GM12878 (cell line): ENCODE data around the gene SPINT1. TPM values are rescaled to one million over a fixed set of nuclear protein-coding genes. Genes with fewer than 3 reads are reported as not detected.

Experiments used
- BRCA1 ChIP-seq: IDR thresholded peaks from 2 replicates; pipeline ENCODE4 v1.6.1; 2011; ENCODE audit warnings: low read depth, low read length, improper control_type of control experiment
- CBX3 ChIP-seq: fragments of 200-600 bp; sonication (generic); IDR thresholded peaks from 2 replicates; pipeline ENCODE4 v1.6.1; 2016; ENCODE audit warnings: low read depth, borderline replicate concordance
- EGR1 ChIP-seq, 2 experiments: IDR thresholded peaks; 1 replicate in 1 of 2; 2 replicates in 1 of 2; pipeline ENCODE4 v1.6.1; 2011 to 2012; ENCODE audit warnings: low read depth in 2 of 2, low read length in 2 of 2, borderline replicate concordance in 1 of 2, mild to moderate bottlenecking in 1 of 2, moderate library complexity in 1 of 2
- HDAC6 ChIP-seq: fragments of 200-600 bp; sonication (generic); IDR thresholded peaks from one replicate; pipeline ENCODE4 v1.8.0; 2017; ENCODE audit warnings: antibody characterized with exemption; ENCODE audit not compliant: unreplicated experiment
- IKZF2 ChIP-seq, 2 experiments: fragments of 450-650 bp; IDR thresholded peaks; 2 replicates each; pipeline ENCODE4 v1.6.1; 2017; ENCODE audit warnings: mild to moderate bottlenecking in 2 of 2, moderate library complexity in 2 of 2
- KAT2A ChIP-seq: conservative IDR thresholded peaks from 2 replicates; pipeline ENCODE4 v1.6.1; 2011; ENCODE audit warnings: low read depth, low read length; ENCODE audit not compliant: control insufficient read depth
- LARP7 ChIP-seq: fragments of 450-650 bp; IDR thresholded peaks from 2 replicates; pipeline ENCODE4 v1.6.1; 2017; ENCODE audit warnings: mild to moderate bottlenecking
- NR2C1 ChIP-seq: fragments of 450-650 bp; IDR thresholded peaks from 2 replicates; pipeline ENCODE4 v1.6.1; 2017; ENCODE audit warnings: antibody characterized with exemption, mild to moderate bottlenecking, moderate library complexity
- PAX5 ChIP-seq: IDR thresholded peaks from 2 replicates; pipeline ENCODE4 v1.6.1; 2011; ENCODE audit warnings: low read depth, low read length, borderline replicate concordance
- RAD21 ChIP-seq: IDR thresholded peaks from 2 replicates; pipeline ENCODE4 v1.6.1; 2011; ENCODE audit warnings: mild to moderate bottlenecking, low read depth, low read length, moderate library complexity; ENCODE audit not compliant: insufficient read depth
- RBBP5 ChIP-seq: fragments of 200-600 bp; sonication (generic); conservative IDR thresholded peaks from 2 replicates; pipeline ENCODE4 v1.6.1; 2016
- RCOR1 ChIP-seq: conservative IDR thresholded peaks from 2 replicates; pipeline ENCODE4 v1.6.1; 2012; ENCODE audit warnings: low read depth, low read length, improper control_type of control experiment
- RFX5 ChIP-seq: IDR thresholded peaks from 2 replicates; pipeline ENCODE4 v1.6.1; 2011; ENCODE audit warnings: low read depth, low read length, improper control_type of control experiment
- SMAD5 ChIP-seq: IDR thresholded peaks from 2 replicates; pipeline ENCODE4 v1.6.1; 2016; ENCODE audit warnings: antibody characterized with exemption, low read depth
- SRF ChIP-seq, 2 experiments: IDR thresholded peaks; 2 replicates each; pipeline ENCODE4 v1.6.1; 2011; ENCODE audit warnings: low read depth in 2 of 2, low read length in 2 of 2, mild to moderate bottlenecking in 1 of 2, moderate library complexity in 1 of 2
- SUZ12 ChIP-seq: fragments of 200-600 bp; sonication (generic); IDR thresholded peaks from one replicate; pipeline ENCODE4 v1.6.1; 2018; ENCODE audit warnings: antibody characterized with exemption, mild to moderate bottlenecking; ENCODE audit not compliant: unreplicated experiment
- ZNF384 ChIP-seq: IDR thresholded peaks from 2 replicates; pipeline ENCODE4 v1.6.1; 2012; ENCODE audit warnings: low read depth, mild to moderate bottlenecking, low read length, improper control_type of control experiment, borderline replicate concordance
- ZNF622 ChIP-seq: fragments of 450-650 bp; IDR thresholded peaks from 2 replicates; pipeline ENCODE4 v1.6.1; 2017; ENCODE audit warnings: mild to moderate bottlenecking, inconsistent platforms
- ZZZ3 ChIP-seq: IDR thresholded peaks from 2 replicates; pipeline ENCODE4 v1.6.1; 2011; ENCODE audit warnings: low read depth; ENCODE audit not compliant: control insufficient read depth, insufficient read length
- polyA plus RNA-seq, 11 experiments: library from polyadenylated mRNA; depleted of rRNA in 4 of 11; unstranded in 6 of 11; stranded (reverse) in 5 of 11; fragments of >200 nt; fragmentation: Nextera tagmentation in 4 of 11; fragmentation: Illumina TruSeq in 1 of 11; extraction: Ambion mirVana in 4 of 11; extraction: Trizol in 1 of 11; gene quantifications; 1 replicate in 1 of 11; 2 replicates in 10 of 11; pipeline versions ENCODE4 v1.2.1 to v1.2.3, GENCODE V29; 2011 to 2016; ENCODE audit warnings: inconsistent platforms in 2 of 11, missing spikeins in 2 of 11, low read depth in 1 of 11
- total RNA-seq, 4 experiments: library from RNA; depleted of rRNA in 3 of 4; stranded (reverse); fragments of >200 nt in 3 of 4; fragmentation: Illumina TruSeq in 1 of 4; extraction: Trizol in 1 of 4; gene quantifications; 2 replicates each; pipeline versions ENCODE4 v1.2.1 to v1.2.3, GENCODE V29; 2013 to 2021
- TF ChIP-seq, protein P1 (sequence below): fragments of 150-350 bp; IDR thresholded peaks from 2 replicates; pipeline ENCODE4 v1.6.1; 2014; ENCODE audit warnings: mild to moderate bottlenecking, low read depth, low read length
- TF ChIP-seq, protein P2 (sequence below): fragments of 450-650 bp; IDR thresholded peaks from 2 replicates; pipeline ENCODE4 v1.6.1; 2018; ENCODE audit warnings: mild to moderate bottlenecking, low read depth, moderate library complexity; ENCODE audit not compliant: partially characterized antibody
- TF ChIP-seq, protein P3 (sequence below): IDR thresholded peaks from 2 replicates; pipeline ENCODE4 v1.6.1; 2012; ENCODE audit warnings: low read depth, low read length, improper control_type of control experiment
- TF ChIP-seq, protein P4 (sequence below): fragments of 450-650 bp; IDR thresholded peaks from 2 replicates; pipeline ENCODE4 v1.6.1; 2014; ENCODE audit warnings: mild to moderate bottlenecking
- TF ChIP-seq, protein P5 (sequence below): IDR thresholded peaks from 2 replicates; pipeline ENCODE4 v1.6.1; 2012; ENCODE audit warnings: low read depth, low read length, improper control_type of control experiment

The SPINT1 gene
- total and polyA plus RNA-seq, 10 of the 15 experiments (the other 5 are each of a cell fraction or from before 2014, with no cell fraction given), result 3.5 to 28.6 (median 10.2) TPM

DNA sequence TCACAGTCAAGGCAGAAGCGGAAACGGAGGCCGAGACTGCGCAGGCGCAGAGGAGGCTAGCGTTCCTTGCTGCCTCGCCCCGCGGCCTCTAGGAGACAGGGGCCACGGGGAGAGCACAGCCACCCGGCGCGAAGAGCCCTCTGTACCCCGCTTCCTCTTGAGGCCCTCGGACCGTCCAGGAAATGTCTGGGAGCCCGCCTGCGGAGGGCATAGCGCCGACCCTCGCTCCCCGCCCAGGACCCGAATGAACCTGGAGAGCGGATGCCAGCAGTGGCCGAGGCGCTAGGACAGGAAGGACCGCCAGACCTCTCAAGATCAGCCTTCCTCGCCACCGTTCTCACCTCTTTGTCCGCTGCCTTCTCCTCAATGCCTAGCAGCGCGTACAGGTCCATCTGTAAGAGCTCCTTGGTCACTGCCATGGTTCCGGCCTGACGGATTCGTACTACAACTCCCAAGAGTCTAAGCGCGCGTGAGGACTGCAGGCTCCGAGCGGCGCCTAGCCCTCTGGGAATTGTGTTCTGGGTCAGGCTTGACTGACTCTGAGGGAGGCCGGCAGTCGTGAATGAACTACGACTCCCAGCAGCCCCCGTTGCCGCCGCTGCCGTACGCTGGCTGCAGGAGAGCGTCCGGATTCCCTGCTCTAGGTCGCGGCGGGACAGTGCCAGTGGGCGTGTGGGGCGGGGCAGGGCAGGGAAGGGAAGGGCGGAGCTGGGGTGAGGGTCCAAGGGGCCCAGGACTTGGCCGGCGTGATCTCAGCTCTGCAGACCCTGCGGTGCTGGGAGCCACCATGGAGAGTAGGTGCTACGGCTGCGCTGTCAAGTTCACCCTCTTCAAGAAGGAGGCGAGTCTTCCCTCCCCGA lies 36.6 kb upstream of the SPINT1 start, which contains the start of the genes DNAJC17 and ZFYVE19 (continued):
- TF ChIP-seq SUZ12 (no peak), BRCA1 (no peak), RFX5 (no peak; the same call in 1 of the 2 replicates), ZZZ3 (no peak), PAX5 (peak; percentile 100), RAD21 (no peak), ZNF384 (no peak), HDAC6 (no peak), RCOR1 (no peak), SMAD5 (peak; percentile 83), EGR1 (IDR thresholded peaks at IDR 0.05; ENCODE audit: borderline replicate concordance in 1 of 2, low read depth in 2 of 2, low read length in 2 of 2) (peak; percentile 44 to 82; a peak in 2 of 3 replicates), KAT2A (no peak), NR2C1 (peak; percentile 72), SRF (IDR thresholded peaks at IDR 0.05; ENCODE audit: low read depth in 2 of 2, low read length in 2 of 2) (no peak), RBBP5 (no peak), IKZF2 (IDR thresholded peaks at IDR 0.05) (peak; percentile 47 to 61; a peak in 2 of 4 replicates), CBX3 (no peak), ZNF622 (no peak), LARP7 (peak; percentile 80)
- TF ChIP-seq, protein P1, sequence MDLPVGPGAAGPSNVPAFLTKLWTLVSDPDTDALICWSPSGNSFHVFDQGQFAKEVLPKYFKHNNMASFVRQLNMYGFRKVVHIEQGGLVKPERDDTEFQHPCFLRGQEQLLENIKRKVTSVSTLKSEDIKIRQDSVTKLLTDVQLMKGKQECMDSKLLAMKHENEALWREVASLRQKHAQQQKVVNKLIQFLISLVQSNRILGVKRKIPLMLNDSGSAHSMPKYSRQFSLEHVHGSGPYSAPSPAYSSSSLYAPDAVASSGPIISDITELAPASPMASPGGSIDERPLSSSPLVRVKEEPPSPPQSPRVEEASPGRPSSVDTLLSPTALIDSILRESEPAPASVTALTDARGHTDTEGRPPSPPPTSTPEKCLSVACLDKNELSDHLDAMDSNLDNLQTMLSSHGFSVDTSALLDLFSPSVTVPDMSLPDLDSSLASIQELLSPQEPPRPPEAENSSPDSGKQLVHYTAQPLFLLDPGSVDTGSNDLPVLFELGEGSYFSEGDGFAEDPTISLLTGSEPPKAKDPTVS, result no peak
- TF ChIP-seq, protein P2, sequence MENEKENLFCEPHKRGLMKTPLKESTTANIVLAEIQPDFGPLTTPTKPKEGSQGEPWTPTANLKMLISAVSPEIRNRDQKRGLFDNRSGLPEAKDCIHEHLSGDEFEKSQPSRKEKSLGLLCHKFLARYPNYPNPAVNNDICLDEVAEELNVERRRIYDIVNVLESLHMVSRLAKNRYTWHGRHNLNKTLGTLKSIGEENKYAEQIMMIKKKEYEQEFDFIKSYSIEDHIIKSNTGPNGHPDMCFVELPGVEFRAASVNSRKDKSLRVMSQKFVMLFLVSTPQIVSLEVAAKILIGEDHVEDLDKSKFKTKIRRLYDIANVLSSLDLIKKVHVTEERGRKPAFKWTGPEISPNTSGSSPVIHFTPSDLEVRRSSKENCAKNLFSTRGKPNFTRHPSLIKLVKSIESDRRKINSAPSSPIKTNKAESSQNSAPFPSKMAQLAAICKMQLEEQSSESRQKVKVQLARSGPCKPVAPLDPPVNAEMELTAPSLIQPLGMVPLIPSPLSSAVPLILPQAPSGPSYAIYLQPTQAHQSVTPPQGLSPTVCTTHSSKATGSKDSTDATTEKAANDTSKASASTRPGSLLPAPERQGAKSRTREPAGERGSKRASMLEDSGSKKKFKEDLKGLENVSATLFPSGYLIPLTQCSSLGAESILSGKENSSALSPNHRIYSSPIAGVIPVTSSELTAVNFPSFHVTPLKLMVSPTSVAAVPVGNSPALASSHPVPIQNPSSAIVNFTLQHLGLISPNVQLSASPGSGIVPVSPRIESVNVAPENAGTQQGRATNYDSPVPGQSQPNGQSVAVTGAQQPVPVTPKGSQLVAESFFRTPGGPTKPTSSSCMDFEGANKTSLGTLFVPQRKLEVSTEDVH, result no peak
- TF ChIP-seq, protein P3, sequence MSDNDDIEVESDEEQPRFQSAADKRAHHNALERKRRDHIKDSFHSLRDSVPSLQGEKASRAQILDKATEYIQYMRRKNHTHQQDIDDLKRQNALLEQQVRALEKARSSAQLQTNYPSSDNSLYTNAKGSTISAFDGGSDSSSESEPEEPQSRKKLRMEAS, result peak; percentile 65
- TF ChIP-seq, protein P4, sequence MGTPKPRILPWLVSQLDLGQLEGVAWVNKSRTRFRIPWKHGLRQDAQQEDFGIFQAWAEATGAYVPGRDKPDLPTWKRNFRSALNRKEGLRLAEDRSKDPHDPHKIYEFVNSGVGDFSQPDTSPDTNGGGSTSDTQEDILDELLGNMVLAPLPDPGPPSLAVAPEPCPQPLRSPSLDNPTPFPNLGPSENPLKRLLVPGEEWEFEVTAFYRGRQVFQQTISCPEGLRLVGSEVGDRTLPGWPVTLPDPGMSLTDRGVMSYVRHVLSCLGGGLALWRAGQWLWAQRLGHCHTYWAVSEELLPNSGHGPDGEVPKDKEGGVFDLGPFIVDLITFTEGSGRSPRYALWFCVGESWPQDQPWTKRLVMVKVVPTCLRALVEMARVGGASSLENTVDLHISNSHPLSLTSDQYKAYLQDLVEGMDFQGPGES, result no peak
- TF ChIP-seq, protein P5, sequence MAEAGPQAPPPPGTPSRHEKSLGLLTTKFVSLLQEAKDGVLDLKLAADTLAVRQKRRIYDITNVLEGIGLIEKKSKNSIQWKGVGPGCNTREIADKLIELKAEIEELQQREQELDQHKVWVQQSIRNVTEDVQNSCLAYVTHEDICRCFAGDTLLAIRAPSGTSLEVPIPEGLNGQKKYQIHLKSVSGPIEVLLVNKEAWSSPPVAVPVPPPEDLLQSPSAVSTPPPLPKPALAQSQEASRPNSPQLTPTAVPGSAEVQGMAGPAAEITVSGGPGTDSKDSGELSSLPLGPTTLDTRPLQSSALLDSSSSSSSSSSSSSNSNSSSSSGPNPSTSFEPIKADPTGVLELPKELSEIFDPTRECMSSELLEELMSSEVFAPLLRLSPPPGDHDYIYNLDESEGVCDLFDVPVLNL, result 0 out of 2 replicates have a peak, but pooled peaks have one; percentile 48
